Activated CD4-positive, alpha-beta memory T cell treated with anti-CD3 and anti-CD28 coated beads, Interleukin-2, amount 10 ng/mL, durations not matched to agents 7 days and 5 days (primary cell): ENCODE results near the gene PPP1R16B. TPM values are rescaled to one million over a fixed set of nuclear protein-coding genes. Genes with fewer than 3 reads are reported as not detected.

Experiments used
- CTCF ChIA-PET: fragments of 350-600 bp; sonication (Branson Sonifier 250); formaldehyde crosslinking; loops from one replicate; lab custom pipeline; 2021; ENCODE audit warnings: antibody characterized with exemption, inconsistent platforms; lab: Charles Lee
- POLR2A ChIA-PET: fragments of 350-600 bp; sonication (Branson Sonifier 250); formaldehyde crosslinking; loops from one replicate; lab custom pipeline; 2021; ENCODE audit warnings: antibody characterized with exemption; lab: Charles Lee
- DNase-seq: peaks from one replicate; pipeline ENCODE4 v3.0.0-alpha.2; 2020
- H3K27ac Mint-ChIP-seq: one replicate; pipeline ENCODE4 v1.8.0; 2021; ENCODE audit warnings: mild to moderate bottlenecking, mixed read lengths
- H3K27me3 Mint-ChIP-seq: one replicate; pipeline ENCODE4 v1.8.0; 2021; ENCODE audit warnings: mixed read lengths
- H3K36me3 Mint-ChIP-seq: one replicate; pipeline ENCODE4 v1.8.0; 2021; ENCODE audit warnings: low read depth, mixed read lengths
- H3K4me1 Mint-ChIP-seq: one replicate; pipeline ENCODE4 v1.8.0; 2021; ENCODE audit warnings: mixed read lengths
- H3K4me3 Mint-ChIP-seq: one replicate; pipeline ENCODE4 v1.8.0; 2021; ENCODE audit warnings: mild to moderate bottlenecking, mixed read lengths
- H3K9me3 Mint-ChIP-seq: one replicate; pipeline ENCODE4 v1.8.0; 2021; ENCODE audit warnings: mixed read lengths
- total RNA-seq, 2 experiments: library from RNA; stranded (reverse); gene quantifications; one replicate each; pipeline ENCODE4 v1.2.3, GENCODE V29; 2021

Gene PPP1R16B
- total RNA-seq, 2 experiments from 2014 or later = 113 to 119 TPM

DNA sequence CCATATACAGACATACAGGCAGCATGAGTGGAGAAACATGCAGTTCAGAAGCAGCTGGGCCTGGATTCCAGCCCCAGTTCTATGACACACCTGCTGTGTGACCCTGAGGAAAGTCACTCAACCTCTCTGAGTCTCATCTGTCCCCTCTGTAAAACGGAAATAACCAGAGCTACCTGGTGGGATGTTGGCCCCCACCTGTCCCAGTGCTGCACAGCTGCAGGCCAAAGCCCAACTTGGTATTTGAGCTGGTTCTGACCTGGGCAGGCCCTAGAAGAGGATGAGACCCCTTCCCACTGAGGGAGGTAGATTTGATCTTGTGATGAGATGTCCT, 55.5 kb downstream of the PPP1R16B start:
- peaks cover 27% of the 10 kb centered on the region for H3K36me3 Mint-ChIP-seq
- no peaks in the 10 kb centered on the region for H3K27me3 Mint-ChIP-seq
- POLR2A ChIA-PET = interaction anchor here (1.2 kb wide), 1 partner anchor 12 kb away, joined by 7 read pairs; no protein-coding TSS in a partner anchor
- no peaks in the 10 kb centered on the region for H3K9me3 Mint-ChIP-seq
- no peak for DNase-seq
- CTCF ChIA-PET = interaction anchor here (0.9 to 2.8 kb wide), 3 partner anchors 10 to 14 kb away, joined by 3 to 8 read pairs (median 3); no protein-coding TSS in a partner anchor
- no peak overlapping the region for H3K27ac Mint-ChIP-seq
- no peak overlapping the region for H3K4me3 Mint-ChIP-seq
- H3K4me1 Mint-ChIP-seq = peaks cover 71% of the 10 kb centered on the region

DNA sequence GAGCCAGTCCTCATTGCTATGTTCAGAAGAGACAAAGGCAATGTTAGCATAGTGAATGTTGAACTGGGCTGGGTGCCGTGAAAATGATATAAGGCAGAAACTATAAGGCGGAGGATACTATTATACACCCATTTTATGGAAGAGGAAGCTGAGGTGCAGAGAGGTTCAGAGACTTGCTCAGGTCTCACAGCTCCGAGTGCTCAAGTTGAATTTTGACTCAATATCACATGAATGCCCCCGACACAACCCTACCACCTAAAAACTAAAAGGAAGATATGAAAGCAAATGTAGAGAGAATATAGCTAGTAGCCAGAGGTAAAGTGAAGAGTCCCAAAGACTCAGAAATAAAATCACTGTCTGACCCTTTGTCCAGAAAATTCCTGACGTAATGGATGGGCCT, 56.7 kb downstream of the PPP1R16B start:
- peaks cover 24% of the 10 kb centered on the region for H3K36me3 Mint-ChIP-seq
- no peak for DNase-seq
- ChIA-PET POLR2A (interaction anchor here (1.1 to 1.9 kb wide), 5 partner anchors 9 to 57 kb away, joined by 3 to 8 read pairs (median 6); partner anchors contain the start of gene PPP1R16B), CTCF (interaction anchor here (0.7 to 2.8 kb wide), 2 partner anchors 13 kb away, joined by 4 to 8 read pairs; no protein-coding TSS in a partner anchor)
- peak overlapping the region; percentile 70 for H3K27ac Mint-ChIP-seq
- H3K27me3 Mint-ChIP-seq = no peaks in the 10 kb centered on the region
- peaks cover 68% of the 10 kb centered on the region for H3K4me1 Mint-ChIP-seq
- no peaks in the 10 kb centered on the region for H3K9me3 Mint-ChIP-seq
- no peak overlapping the region for H3K4me3 Mint-ChIP-seq

DNA sequence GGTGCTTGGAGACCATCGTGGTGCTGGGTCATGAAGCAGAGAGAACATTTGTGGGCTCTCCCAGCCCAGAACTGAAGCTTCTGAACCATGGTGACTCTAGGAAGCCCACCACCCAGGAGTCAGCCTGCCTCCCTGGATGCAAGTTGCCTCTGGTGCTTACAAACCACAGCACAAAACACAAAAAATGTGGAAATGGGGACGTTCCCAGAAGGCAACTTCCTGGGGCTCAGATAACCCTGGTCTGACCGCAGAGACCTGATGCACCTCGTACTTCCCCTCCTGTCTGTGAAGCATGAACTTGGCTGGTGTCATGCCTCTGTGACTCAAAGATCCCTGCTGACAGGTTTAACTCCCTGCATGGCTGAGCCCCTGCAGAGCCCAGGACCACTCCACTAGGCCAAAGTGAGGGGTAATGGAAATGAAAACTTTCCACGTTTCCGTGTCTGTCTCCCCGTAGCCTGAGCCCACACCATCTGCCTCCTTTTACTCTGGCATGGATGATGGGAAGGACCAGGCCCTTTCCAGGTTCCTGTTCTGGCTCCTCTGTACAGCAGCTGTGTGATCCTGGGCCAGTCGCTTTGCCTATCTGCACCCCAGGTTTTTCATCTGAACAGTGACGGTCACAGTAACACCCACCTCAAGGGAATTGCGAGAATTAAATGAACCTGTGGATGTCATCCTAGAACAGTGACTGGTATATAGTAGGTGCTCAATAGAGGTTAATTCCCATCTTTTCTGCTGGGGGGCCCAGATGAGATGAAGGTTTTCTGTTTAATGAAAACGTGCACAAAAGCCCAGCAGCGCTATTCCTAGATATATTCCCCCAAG, 57.7 kb downstream of the PPP1R16B start:
- H3K4me3 Mint-ChIP-seq = no peak overlapping the region
- DNase-seq = peak; percentile 62
- H3K27ac Mint-ChIP-seq = peak overlapping the region; percentile 70
- ChIA-PET CTCF (interaction anchor here (2.8 kb wide), 1 partner anchor 12 kb away, joined by 8 read pairs; no protein-coding TSS in a partner anchor), POLR2A (interaction anchor here (1.1 to 1.9 kb wide), 5 partner anchors 9 to 58 kb away, joined by 3 to 8 read pairs (median 6); partner anchors contain the start of gene PPP1R16B)
- no peaks in the 10 kb centered on the region for H3K9me3 Mint-ChIP-seq
- H3K27me3 Mint-ChIP-seq = no peaks in the 10 kb centered on the region
- H3K36me3 Mint-ChIP-seq = peaks cover 25% of the 10 kb centered on the region
- H3K4me1 Mint-ChIP-seq = peaks cover 64% of the 10 kb centered on the region

DNA sequence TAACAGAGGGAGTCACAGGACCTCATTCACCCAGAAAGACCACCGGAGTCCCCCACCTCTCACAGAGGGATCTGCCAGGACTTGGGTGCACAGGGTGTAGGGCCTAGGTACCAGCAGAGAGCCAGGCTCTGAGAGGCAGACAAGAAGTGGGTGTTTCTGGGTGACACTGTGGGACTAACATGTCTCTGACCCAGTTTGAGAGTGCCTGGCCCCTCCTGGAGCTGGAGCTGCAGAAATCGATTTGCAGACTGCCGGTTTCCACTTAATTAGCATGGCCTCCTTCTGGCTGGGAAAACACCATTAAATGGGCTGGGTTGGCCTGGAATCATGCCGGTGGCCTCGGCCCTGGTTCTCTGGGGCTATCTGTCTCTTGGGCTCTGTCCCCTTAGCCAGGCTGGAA, 59.2 kb downstream of the PPP1R16B start:
- ChIA-PET POLR2A (no interaction called here), CTCF (no interaction called here)
- Mint-ChIP-seq H3K27ac (no peak overlapping the region), H3K4me1 (peaks cover 58% of the 10 kb centered on the region), H3K4me3 (no peak overlapping the region), H3K36me3 (peaks cover 32% of the 10 kb centered on the region), H3K9me3 (no peaks in the 10 kb centered on the region), H3K27me3 (no peaks in the 10 kb centered on the region)
- DNase-seq = no peak

DNA sequence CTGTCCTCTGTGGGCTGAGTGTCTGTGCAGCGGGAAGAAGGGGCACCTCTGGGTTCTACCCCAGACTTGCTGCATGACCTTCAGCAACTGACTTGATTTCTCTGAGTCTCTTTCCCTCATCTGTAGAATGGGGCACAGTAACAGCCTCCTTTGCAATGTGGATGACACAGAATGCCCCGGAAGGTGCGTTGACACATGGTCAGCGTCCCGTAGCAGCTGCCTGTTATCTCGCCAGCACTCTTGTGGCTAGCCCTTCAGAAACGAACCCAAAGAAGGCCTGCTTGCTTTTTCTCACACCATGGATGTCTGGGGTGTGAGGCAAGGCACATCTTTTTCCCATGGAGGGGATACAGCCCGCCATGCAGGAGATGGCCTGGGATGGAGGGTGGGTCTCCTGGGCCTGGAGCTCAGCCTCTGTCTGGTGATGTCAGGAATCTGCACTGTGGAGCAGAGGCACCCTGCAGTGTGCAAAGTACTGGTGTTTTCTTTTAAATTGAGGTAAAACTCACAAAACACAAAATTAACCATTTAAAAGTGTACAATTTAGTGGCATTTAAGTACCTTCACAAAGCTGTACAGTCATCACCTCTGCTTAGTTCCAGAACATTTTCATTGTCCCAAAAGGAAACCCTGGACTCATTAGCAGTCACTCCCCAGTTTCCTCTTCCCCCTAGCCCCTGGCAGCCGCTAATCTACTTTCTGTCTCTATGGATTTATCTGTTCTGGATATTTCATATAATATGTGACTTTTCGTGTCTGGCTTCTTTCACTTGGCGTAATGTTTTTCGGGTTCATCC, 61.0 kb downstream of the PPP1R16B start:
- Mint-ChIP-seq H3K36me3 (peaks cover 37% of the 10 kb centered on the region), H3K27ac (no peak overlapping the region), H3K4me1 (peaks cover 62% of the 10 kb centered on the region), H3K9me3 (no peaks in the 10 kb centered on the region), H3K4me3 (no peak overlapping the region), H3K27me3 (no peaks in the 10 kb centered on the region)
- no peak for DNase-seq
- POLR2A ChIA-PET = no interaction called here
- CTCF ChIA-PET = interaction anchor here (1.2 kb wide), 1 partner anchor 11 kb away, joined by 3 read pairs; no protein-coding TSS in a partner anchor

DNA sequence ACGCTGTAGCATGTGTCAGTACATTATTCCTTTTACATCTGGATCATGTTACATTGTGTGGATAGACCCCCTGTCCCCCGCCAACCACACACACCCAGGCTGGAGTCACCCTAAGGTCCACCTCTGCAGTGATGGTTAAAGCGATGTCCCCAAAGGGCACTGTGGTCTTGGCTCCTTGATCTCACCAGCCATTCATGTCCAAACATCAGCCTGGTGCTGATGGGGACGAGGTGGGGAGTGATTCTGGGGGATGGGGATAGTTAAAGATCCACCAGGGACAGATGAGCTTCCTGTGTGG, 61.5 kb downstream of the PPP1R16B start:
- peaks cover 64% of the 10 kb centered on the region for H3K4me1 Mint-ChIP-seq
- H3K27me3 Mint-ChIP-seq = no peaks in the 10 kb centered on the region
- no peak overlapping the region for H3K27ac Mint-ChIP-seq
- H3K9me3 Mint-ChIP-seq = no peaks in the 10 kb centered on the region
- DNase-seq = no peak
- H3K36me3 Mint-ChIP-seq = peaks cover 38% of the 10 kb centered on the region
- POLR2A ChIA-PET = no interaction called here
- H3K4me3 Mint-ChIP-seq = no peak overlapping the region
- CTCF ChIA-PET = interaction anchor here (1.2 kb wide), 1 partner anchor 11 kb away, joined by 3 read pairs; no protein-coding TSS in a partner anchor

DNA sequence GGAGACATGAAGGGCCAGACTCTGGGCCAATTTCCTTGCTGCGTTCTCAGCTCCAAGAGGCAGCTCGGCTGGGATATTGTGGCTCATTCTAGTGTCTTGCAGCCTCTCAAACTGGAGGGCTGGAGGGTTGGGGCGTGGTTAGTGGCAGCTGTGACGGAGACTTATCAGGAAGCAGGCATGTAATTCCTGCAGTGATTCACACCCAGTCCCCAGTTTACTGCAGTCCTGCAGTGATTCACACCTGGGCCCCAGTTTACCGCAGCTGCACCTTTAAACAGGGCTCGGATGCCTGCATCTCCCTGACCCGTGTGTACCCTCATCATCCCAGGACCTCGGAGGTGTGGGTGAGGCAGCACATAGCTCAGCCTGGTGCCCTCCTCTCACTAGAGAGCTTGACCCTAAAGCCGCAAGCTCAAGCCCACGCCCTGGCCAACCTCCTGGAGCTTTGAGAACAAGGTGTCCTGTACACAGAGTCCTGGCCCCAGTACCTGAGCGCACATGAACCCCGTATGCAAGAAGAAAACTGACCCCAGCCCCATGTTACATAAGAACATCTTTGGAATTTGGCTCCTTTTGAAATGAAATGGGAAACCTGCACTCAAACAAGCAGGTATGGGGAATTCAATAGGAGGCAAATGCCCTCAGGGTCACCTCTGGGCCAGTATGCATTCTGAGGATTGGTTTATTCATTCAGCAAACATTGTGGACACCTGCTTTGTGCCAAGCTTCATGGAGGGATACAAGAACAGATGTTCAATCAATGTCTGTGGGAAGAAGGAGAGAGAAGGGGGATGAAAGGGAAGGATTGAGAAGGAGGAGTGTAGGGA, 65.4 kb downstream of the PPP1R16B start:
- Mint-ChIP-seq H3K27me3 (no peaks in the 10 kb centered on the region), H3K9me3 (no peaks in the 10 kb centered on the region), H3K36me3 (peaks cover 29% of the 10 kb centered on the region), H3K27ac (peak overlapping the region; percentile 65), H3K4me1 (peaks cover 79% of the 10 kb centered on the region), H3K4me3 (peak overlapping the region; percentile 26)
- ChIA-PET POLR2A (interaction anchor here (1.0 to 7.3 kb wide), 6 partner anchors 12 to 65 kb away, joined by 3 to 125 read pairs (median 6); partner anchors contain the start of genes FAM83D and PPP1R16B), CTCF (interaction anchor here (1.3 to 1.5 kb wide), 2 partner anchors 10 to 64 kb away, joined by 3 read pairs; no protein-coding TSS in a partner anchor)
- peak; percentile 54 for DNase-seq

DNA sequence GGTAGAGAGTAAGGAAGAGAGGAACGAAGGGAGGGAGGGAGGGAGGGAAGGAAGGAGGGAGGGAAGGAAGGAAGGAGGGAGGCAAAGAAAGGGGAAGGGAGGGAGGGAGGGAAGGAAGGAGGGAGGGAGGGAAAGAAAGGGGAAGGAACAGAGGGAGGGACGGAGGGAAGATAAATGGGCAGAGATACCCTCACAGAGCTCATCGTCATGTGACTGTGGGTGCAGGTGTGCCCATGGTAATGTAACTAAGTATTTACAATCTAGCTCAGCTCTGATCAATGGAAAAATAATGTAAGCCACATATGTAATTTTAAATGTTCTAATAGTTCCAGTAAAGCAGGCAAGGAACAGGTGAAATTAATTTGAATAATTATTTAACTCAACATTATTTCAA, 66.1 kb downstream of the PPP1R16B start:
- POLR2A ChIA-PET = interaction anchor here (1.3 to 7.3 kb wide), 7 partner anchors 9 to 65 kb away, joined by 3 to 125 read pairs (median 7); partner anchors contain the start of genes FAM83D and PPP1R16B
- CTCF ChIA-PET = interaction anchor here (1.3 to 1.5 kb wide), 2 partner anchors 10 to 65 kb away, joined by 3 read pairs; no protein-coding TSS in a partner anchor
- no peak for DNase-seq
- Mint-ChIP-seq H3K27ac (peak overlapping the region; percentile 65), H3K9me3 (no peaks in the 10 kb centered on the region), H3K36me3 (peaks cover 29% of the 10 kb centered on the region), H3K4me1 (peaks cover 85% of the 10 kb centered on the region), H3K27me3 (no peaks in the 10 kb centered on the region), H3K4me3 (no peak overlapping the region)

DNA sequence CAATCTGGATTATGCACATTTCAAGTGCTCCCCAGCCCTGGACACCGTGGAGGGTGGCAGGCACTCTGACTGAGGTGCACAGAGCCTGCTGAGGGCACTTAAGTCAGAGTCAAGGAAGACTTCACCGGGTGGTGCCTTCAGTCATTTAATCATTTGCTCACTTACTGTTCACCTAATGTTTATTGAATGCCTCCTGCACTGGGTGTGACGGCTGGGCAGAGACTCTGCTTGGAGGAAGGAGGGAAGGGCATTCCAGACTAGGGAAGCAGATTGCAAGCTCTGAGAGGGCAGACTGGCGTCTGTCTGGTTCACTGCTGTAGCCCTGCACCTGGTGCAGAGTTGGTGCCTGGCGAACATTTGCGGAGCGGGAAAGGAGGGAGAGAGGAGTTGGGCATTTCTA, 66.5 kb downstream of the PPP1R16B start:
- Mint-ChIP-seq H3K4me1 (peaks cover 86% of the 10 kb centered on the region), H3K9me3 (no peaks in the 10 kb centered on the region), H3K36me3 (peaks cover 24% of the 10 kb centered on the region), H3K27ac (peak overlapping the region; percentile 96), H3K27me3 (no peaks in the 10 kb centered on the region), H3K4me3 (peak overlapping the region; percentile 71)
- ChIA-PET POLR2A (interaction anchor here (1.3 to 7.3 kb wide), 9 partner anchors 9 to 66 kb away, joined by 3 to 125 read pairs (median 7); partner anchors contain the start of genes FAM83D and PPP1R16B), CTCF (interaction anchor here (1.1 to 8.2 kb wide), 6 partner anchors 11 to 222 kb away, joined by 3 to 52 read pairs (median 4); no protein-coding TSS in a partner anchor)
- DNase-seq = no peak

DNA sequence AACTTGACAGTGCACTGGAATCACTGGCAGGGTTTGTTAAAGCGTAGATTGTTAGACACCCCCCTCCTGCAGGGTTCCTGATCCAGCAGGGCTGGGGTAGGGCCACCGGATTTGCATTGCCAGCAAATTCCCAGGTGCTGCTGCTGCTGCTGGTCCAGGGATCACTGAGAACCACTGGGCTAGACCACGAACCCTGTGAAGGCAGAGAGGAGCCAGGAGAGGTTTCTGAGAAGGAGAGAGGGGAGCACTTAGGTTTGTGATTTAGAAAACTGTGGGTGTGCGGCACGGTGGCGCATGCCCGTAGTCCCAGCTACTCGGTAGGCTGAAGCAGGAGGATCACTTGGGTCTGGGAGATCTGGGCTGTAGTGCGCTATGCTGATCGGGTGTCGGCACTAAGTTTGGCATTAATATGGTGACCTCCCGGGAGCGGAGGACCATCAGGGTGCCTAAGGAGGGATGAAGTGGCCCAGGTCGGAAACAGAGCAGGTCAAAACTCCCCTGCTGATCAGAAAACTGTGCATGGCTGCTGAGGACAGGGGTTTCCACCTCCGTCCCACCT, 67.1 kb downstream of the PPP1R16B start:
- Mint-ChIP-seq H3K36me3 (peaks cover 24% of the 10 kb centered on the region), H3K27me3 (no peaks in the 10 kb centered on the region), H3K9me3 (no peaks in the 10 kb centered on the region), H3K27ac (peak overlapping the region; percentile 96), H3K4me3 (peak overlapping the region; percentile 71), H3K4me1 (peaks cover 89% of the 10 kb centered on the region)
- DNase-seq = no peak
- CTCF ChIA-PET = interaction anchor here (0.9 to 8.2 kb wide), 8 partner anchors 11 to 222 kb away, joined by 3 to 52 read pairs (median 4); partner anchors contain the start of gene PPP1R16B
- POLR2A ChIA-PET = interaction anchor here (0.9 to 7.3 kb wide), 12 partner anchors 10 to 426 kb away, joined by 3 to 125 read pairs (median 7); partner anchors contain the start of genes DHX35 and PPP1R16B

DNA sequence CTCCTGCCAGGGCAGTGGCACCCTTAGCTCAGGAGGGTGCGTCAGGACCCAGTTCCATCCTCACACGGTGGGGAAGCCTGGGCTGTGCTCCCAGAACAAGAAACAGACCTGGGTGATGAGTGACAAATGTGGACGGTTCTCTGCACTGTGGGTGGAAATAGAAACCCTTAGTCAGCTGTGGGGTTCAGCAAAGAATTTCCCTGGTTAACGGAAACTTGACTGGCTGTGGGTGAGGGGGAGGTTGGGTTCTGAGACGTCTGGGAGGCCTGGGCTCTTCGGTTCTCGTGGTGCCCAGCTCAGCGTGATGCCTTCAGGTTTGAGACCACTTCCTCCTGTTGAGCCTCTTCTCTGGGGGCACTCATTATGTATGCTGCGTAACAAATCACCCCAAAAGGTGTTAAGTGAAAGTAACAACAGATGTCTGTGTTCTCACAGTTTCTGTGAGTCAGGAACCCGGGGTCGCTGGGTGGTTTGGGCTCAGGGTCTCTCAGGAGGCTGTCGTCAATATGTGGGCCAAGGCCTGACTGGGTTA, 67.6 kb downstream of the PPP1R16B start:
- ChIA-PET CTCF (interaction anchor here (0.6 to 8.2 kb wide), 8 partner anchors 10 to 223 kb away, joined by 3 to 52 read pairs (median 4); partner anchors contain the start of gene PPP1R16B), POLR2A (interaction anchor here (0.9 to 7.3 kb wide), 12 partner anchors 10 to 427 kb away, joined by 3 to 125 read pairs (median 7); partner anchors contain the start of genes DHX35 and PPP1R16B)
- peak overlapping the region; percentile 96 for H3K27ac Mint-ChIP-seq
- H3K27me3 Mint-ChIP-seq = no peaks in the 10 kb centered on the region
- H3K36me3 Mint-ChIP-seq = peaks cover 23% of the 10 kb centered on the region
- H3K4me3 Mint-ChIP-seq = peak overlapping the region; percentile 71
- DNase-seq = peak; percentile 84
- H3K9me3 Mint-ChIP-seq = no peaks in the 10 kb centered on the region
- H3K4me1 Mint-ChIP-seq = peaks cover 91% of the 10 kb centered on the region
